ENCODE results near the gene BCORL1.

DNA sequence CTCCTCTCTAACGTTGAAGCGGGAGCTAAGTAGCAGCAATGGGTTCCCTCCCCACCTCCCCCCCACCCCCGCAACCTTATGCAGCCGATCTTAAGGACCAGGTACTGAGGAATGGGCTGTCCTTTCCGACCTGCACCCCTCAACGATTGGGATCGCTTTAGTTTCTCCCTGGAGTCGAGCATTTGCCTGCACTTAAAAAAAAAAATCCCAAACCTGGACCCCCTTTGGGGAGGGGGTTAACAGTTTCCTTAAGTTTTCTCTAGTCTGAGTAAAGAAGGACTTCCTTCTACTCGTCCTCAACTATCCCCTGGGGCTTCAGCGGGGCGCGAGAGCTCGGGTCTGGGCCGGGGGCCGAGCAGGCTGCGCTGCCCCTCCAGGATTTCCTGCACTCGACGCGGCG, 25.7 kb upstream of the BCORL1 start:
- TF ChIP-seq, protein P1, sequence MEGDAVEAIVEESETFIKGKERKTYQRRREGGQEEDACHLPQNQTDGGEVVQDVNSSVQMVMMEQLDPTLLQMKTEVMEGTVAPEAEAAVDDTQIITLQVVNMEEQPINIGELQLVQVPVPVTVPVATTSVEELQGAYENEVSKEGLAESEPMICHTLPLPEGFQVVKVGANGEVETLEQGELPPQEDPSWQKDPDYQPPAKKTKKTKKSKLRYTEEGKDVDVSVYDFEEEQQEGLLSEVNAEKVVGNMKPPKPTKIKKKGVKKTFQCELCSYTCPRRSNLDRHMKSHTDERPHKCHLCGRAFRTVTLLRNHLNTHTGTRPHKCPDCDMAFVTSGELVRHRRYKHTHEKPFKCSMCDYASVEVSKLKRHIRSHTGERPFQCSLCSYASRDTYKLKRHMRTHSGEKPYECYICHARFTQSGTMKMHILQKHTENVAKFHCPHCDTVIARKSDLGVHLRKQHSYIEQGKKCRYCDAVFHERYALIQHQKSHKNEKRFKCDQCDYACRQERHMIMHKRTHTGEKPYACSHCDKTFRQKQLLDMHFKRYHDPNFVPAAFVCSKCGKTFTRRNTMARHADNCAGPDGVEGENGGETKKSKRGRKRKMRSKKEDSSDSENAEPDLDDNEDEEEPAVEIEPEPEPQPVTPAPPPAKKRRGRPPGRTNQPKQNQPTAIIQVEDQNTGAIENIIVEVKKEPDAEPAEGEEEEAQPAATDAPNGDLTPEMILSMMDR (conservative IDR thresholded peaks at IDR 0.05), result no peak
- TF ChIP-seq EZH2 (IDR thresholded peaks at IDR 0.05; ENCODE audit: low read depth), result no peak
